Kidney (tissue), 14 donors: Measurements from ENCODE around the gene CBX2. TPM values are rescaled to one million over a fixed set of nuclear protein-coding genes. Genes with fewer than 3 reads are reported as not detected.

ENCODE experiments used
- DNase-seq, 5 donors: peaks; one replicate each; pipeline ENCODE4 v3.0.0-alpha.2; 2013 to 2020
- FAIRE-seq: peaks from 2 replicates; lab custom pipeline; 2012; peaks lifted over from hg19 to GRCh38; lab: Jason Lieb, UNC
- H3K27ac ChIP-seq, 2 donors: one replicate each; pipeline ENCODE4 v1.7.0; 2013; ENCODE audit warnings: low read depth in 2 of 2, low read length in 2 of 2, inconsistent platforms in 1 of 2
- H3K27me3 ChIP-seq: one replicate; pipeline ENCODE4 v1.7.1; 2013; ENCODE audit warnings: low read length, inconsistent platforms; ENCODE audit not compliant: control insufficient read depth, insufficient read depth
- H3K36me3 ChIP-seq, 3 donors: one replicate each; pipeline versions ENCODE4 v1.7.0 to v1.7.1; 2013; ENCODE audit warnings: low read length in 3 of 3, control low read depth in 1 of 3, inconsistent platforms in 1 of 3; ENCODE audit not compliant: insufficient read depth in 3 of 3, control insufficient read depth in 2 of 3
- H3K4me1 ChIP-seq, 3 donors: one replicate each; pipeline versions ENCODE4 v1.7.0 to v1.7.1; 2013; ENCODE audit warnings: low read length in 3 of 3, inconsistent platforms in 1 of 3, low read depth in 1 of 3; ENCODE audit not compliant: control insufficient read depth in 2 of 3, insufficient read depth in 2 of 3
- H3K4me3 ChIP-seq, 3 donors: one replicate each; pipeline versions ENCODE4 v1.7.0 to v1.8.1; 2013; ENCODE audit warnings: low read length in 3 of 3, control low read depth in 1 of 3, inconsistent platforms in 1 of 3
- H3K9ac ChIP-seq, 3 donors: one replicate each; pipeline versions ENCODE4 v1.7.0 to v1.7.1; 2013; ENCODE audit warnings: low read length in 3 of 3, control low read depth in 1 of 3, inconsistent platforms in 1 of 3
- H3K9me3 ChIP-seq, 3 donors: one replicate each; pipeline versions ENCODE4 v1.7.0 to v1.7.1; 2013; ENCODE audit warnings: low read length in 3 of 3, control low read depth in 1 of 3, inconsistent platforms in 1 of 3; ENCODE audit not compliant: control insufficient read depth in 2 of 3, insufficient read depth in 1 of 3
- CTCF ChIP-seq: IDR thresholded peaks from 3 replicates; pipeline ENCODE4 v1.5.1; 2012; ENCODE audit warnings: mild to moderate bottlenecking, moderate library complexity, borderline replicate concordance; ENCODE audit not compliant: insufficient read depth; ENCODE audit errors: extremely low read depth
- intact Hi-C: fragments of 100-400 bp; cut with DNase I; formaldehyde crosslinking; loops from one replicate; pipeline ENCODE4 v1.11.1; 2022
- polyA plus RNA-seq: library from polyadenylated mRNA; stranded (reverse); fragments of 350-450 nt; fragmentation: Illumina TruSeq; extraction: RNeasy Lipid Tissue Mini Kit (QIAGEN cat#74804); gene quantifications from one replicate; pipeline ENCODE4 v1.2.3, GENCODE V29; 2014; ENCODE audit warnings: low read depth, low replicate concordance; ENCODE audit not compliant: insufficient read depth
- total RNA-seq: library from RNA; stranded (reverse); fragmentation: NEBNext Ultra II Directional; extraction: Animal tissue kit (Norgen Biotek cat#: 25700); gene quantifications from one replicate; pipeline ENCODE4 v1.2.1, GENCODE V29; 2021
- donor health status: control.
- donor health status: control.
- donor health status: control.
- donor health status: control.
- donor health status: control.
- donor health status: DM: yes; HTN: yes; CAD: no.
- donor health status: Normal renal cell carcinoma (clear cell type).

CBX2 gene
- total and polyA plus RNA-seq, 2 donors from 2014 or later: 2.2 to 3.5 TPM

- Histone ChIP-seq H3K9ac (no peak overlapping the region), H3K36me3 (no peaks in the 10 kb centered on the region), H3K4me1 (peaks cover 0 to 7% (median 6%) of the 10 kb centered on the region in 3 donors), H3K4me3 (no peak overlapping the region), H3K27ac (no peak overlapping the region), H3K27me3 (no peaks in the 10 kb centered on the region), H3K9me3 (no peaks in the 10 kb centered on the region)
- intact Hi-C loops: no loop called here
- FAIRE-seq: no peak
- no peak for DNase-seq
- no peak for TF ChIP-seq CTCF
Observed at GRCh38 chr17:79737922-79738578, 39.9 kb upstream of the CBX2 start.

DNA sequence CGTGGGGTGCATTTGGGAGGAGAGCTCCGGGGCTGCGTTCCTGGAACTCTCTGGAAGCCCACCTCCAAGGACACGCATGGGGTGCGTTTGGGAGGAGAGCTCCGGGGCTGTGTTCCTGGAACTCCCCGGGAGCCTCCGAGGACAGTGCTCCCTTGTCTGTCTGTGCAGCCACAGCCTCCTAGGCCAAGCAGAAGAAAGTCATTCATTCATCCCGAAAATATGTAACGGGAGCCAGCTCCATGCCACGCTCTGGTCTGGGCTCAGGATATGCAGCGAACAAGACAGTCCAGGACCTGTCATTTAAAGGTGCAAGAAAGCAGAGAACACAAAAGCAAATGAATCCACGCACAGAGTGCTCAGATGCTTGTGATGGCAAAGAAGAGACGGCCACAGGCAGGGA is 39.3 kb upstream of the CBX2 start:
- FAIRE-seq: no peak

DNA sequence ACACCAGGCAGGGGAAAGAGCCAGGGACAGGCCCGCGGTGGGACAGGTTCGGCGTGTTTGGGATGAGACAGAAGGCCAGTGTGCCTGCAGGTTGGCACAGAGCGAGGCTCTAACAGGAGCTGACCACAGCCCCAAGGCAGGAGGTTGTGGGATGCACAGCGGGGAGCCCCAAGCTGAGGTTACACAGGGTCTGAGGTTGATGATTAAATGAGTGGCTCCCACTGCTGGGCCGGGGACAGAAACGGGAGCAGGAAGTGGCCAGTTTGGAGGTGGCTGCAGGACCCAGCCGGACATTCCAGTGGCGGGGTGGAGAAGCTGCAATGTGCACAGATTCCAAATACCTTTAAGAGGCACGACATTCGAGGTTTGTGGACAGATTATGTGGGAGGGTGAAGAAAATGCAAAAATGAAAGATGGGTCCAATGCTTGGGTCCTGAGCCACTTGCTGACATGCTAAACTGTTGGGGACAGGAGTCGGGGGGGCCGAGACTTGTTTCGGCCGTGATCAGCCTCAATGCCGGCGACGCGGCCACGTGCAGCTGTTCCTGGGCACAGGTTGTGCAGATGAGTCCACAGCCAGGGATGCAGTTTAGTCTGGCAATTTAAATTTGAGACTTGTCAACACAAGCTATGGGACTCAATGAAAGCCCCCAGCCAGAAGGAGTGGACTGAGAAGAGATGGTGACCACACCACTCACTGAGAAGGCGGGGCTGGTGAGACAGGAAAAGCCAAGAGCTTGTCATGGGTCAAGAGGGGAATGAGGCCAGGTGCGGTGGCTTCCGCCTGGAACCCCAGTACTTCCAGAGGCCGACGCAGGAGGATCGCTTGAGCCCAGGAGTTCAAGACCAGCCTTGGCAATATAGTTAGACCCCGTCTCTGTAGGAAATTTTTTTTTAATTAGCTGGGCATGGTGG is 38.5 kb upstream of the CBX2 start:
- H3K27me3 ChIP-seq: no peaks in the 10 kb centered on the region
- intact Hi-C loops: no loop called here
- H3K4me3 ChIP-seq: no peak overlapping the region
- DNase-seq: no peak
- no peak overlapping the region for H3K27ac ChIP-seq
- no peak for TF ChIP-seq CTCF
- no peaks in the 10 kb centered on the region for H3K9me3 ChIP-seq
- no peak for FAIRE-seq
- H3K9ac ChIP-seq: no peak overlapping the region
- no peaks in the 10 kb centered on the region for H3K36me3 ChIP-seq
- H3K4me1 ChIP-seq: peaks cover 0 to 7% (median 6%) of the 10 kb centered on the region in 3 donors

More for the DNA sequence above, 39.3 kb upstream of the CBX2 start:
- Histone ChIP-seq H3K4me3 (no peak overlapping the region), H3K9me3 (no peaks in the 10 kb centered on the region), H3K9ac (no peak overlapping the region), H3K27ac (no peak overlapping the region), H3K27me3 (no peaks in the 10 kb centered on the region), H3K36me3 (no peaks in the 10 kb centered on the region), H3K4me1 (peaks cover 0 to 7% (median 6%) of the 10 kb centered on the region in 3 donors)
- no peak for TF ChIP-seq CTCF
- intact Hi-C loops: no loop called here
- no peak for DNase-seq
